H9 (cell line): ENCODE measurements around the gene MBOAT2. TPM values are rescaled to one million over a fixed set of nuclear protein-coding genes. Genes with fewer than 3 reads are reported as not detected.
"Not testable (repeated sequence)": the region's sequence is repeated elsewhere in the genome, so short reads cannot be mapped to it uniquely, and the experiment has no call there.

Source experiments
- DNase-seq: peaks from one replicate; pipeline ENCODE4 v3.0.0-alpha.2; 2017
- H2AFZ ChIP-seq: one replicate; pipeline ENCODE4 v1.6.1; 2013; ENCODE audit warnings: mild to moderate bottlenecking, low read length, control low read depth, moderate library complexity
- H2AK5ac ChIP-seq: 2 replicates; pipeline ENCODE4 v1.6.1; 2013; ENCODE audit warnings: low read length, control low read depth, mixed read lengths; ENCODE audit not compliant: insufficient read length
- H2BK120ac ChIP-seq: one replicate; pipeline ENCODE4 v1.6.1; 2013; ENCODE audit warnings: low read depth, mild to moderate bottlenecking, low read length, control low read depth, inconsistent platforms; ENCODE audit not compliant: poor library complexity, severe bottlenecking
- H2BK12ac ChIP-seq: 2 replicates; pipeline ENCODE4 v1.6.1; 2013; ENCODE audit warnings: low read length, control low read depth, mixed read lengths, low read depth; ENCODE audit not compliant: insufficient read length
- H2BK15ac ChIP-seq: 2 replicates; pipeline ENCODE4 v1.6.1; 2013; ENCODE audit warnings: low read depth, low read length, control low read depth
- H2BK20ac ChIP-seq: one replicate; pipeline ENCODE4 v1.6.1; 2013; ENCODE audit warnings: low read depth, mild to moderate bottlenecking, low read length, control low read depth, inconsistent platforms; ENCODE audit not compliant: poor library complexity, severe bottlenecking
- H2BK5ac ChIP-seq: 2 replicates; pipeline ENCODE4 v1.6.1; 2013; ENCODE audit warnings: low read length, control low read depth, mixed read lengths; ENCODE audit not compliant: insufficient read length
- H3K14ac ChIP-seq: 2 replicates; pipeline ENCODE4 v1.6.1; 2013; ENCODE audit warnings: low read length, control low read depth; ENCODE audit not compliant: insufficient read depth
- H3K18ac ChIP-seq: 2 replicates; pipeline ENCODE4 v1.6.1; 2013; ENCODE audit warnings: low read depth, mild to moderate bottlenecking, mixed read lengths, low read length, control low read depth; ENCODE audit not compliant: insufficient read length
- H3K23ac ChIP-seq: 2 replicates; pipeline ENCODE4 v1.6.1; 2013; ENCODE audit warnings: low read length, control low read depth, mixed read lengths, low read depth; ENCODE audit not compliant: insufficient read length
- H3K23me2 ChIP-seq: 2 replicates; pipeline ENCODE4 v1.6.1; 2013; ENCODE audit warnings: low read depth, mild to moderate bottlenecking, mixed read lengths, low read length, control low read depth; ENCODE audit not compliant: insufficient read length, poor library complexity, severe bottlenecking
- H3K27ac ChIP-seq: 2 replicates; pipeline ENCODE4 v1.5.1; 2013; ENCODE audit warnings: low read length, control low read depth, mixed read lengths, low read depth; ENCODE audit not compliant: insufficient read length
- H3K27me3 ChIP-seq: 2 replicates; pipeline ENCODE4 v1.6.1; 2013; ENCODE audit warnings: low read length, control low read depth, inconsistent platforms; ENCODE audit not compliant: insufficient read depth
- H3K4ac ChIP-seq: 2 replicates; pipeline ENCODE4 v1.6.1; 2013; ENCODE audit warnings: low read depth, mild to moderate bottlenecking, control low read depth, inconsistent platforms, low read length, moderate library complexity
- H3K4me1 ChIP-seq: 2 replicates; pipeline ENCODE4 v1.6.1; 2013; ENCODE audit warnings: low read length, control low read depth, inconsistent platforms; ENCODE audit not compliant: insufficient read depth
- H3K4me2 ChIP-seq: 2 replicates; pipeline ENCODE4 v1.6.1; 2013; ENCODE audit warnings: low read length, control low read depth, mixed read lengths; ENCODE audit not compliant: insufficient read length, insufficient read depth
- H3K56ac ChIP-seq: 2 replicates; pipeline ENCODE4 v1.6.1; 2013; ENCODE audit warnings: low read depth, mild to moderate bottlenecking, mixed read lengths, low read length, control low read depth; ENCODE audit not compliant: insufficient read length
- H3K79me1 ChIP-seq: 2 replicates; pipeline ENCODE4 v1.6.1; 2013; ENCODE audit warnings: low read depth, mild to moderate bottlenecking, moderate library complexity, low read length, control low read depth, inconsistent platforms; ENCODE audit not compliant: insufficient read depth, poor library complexity, severe bottlenecking
- H3K79me2 ChIP-seq: 2 replicates; pipeline ENCODE4 v1.6.1; 2013; ENCODE audit warnings: low read length, control low read depth, inconsistent platforms; ENCODE audit not compliant: insufficient read depth
- H3K9ac ChIP-seq: 2 replicates; pipeline ENCODE4 v1.6.1; 2013; ENCODE audit warnings: low read length, control low read depth, mixed read lengths; ENCODE audit not compliant: insufficient read length; ENCODE audit errors: extremely low read depth
- H3K9me3 ChIP-seq: one replicate; pipeline ENCODE4 v1.6.1; 2013; ENCODE audit warnings: low read depth, low read length, inconsistent platforms; ENCODE audit not compliant: control insufficient read depth
- H3T11ph ChIP-seq: one replicate; pipeline ENCODE4 v1.6.1; 2013; ENCODE audit warnings: mild to moderate bottlenecking, low read length, control low read depth, inconsistent platforms
- H4K20me1 ChIP-seq: one replicate; pipeline ENCODE4 v1.6.1; 2013; ENCODE audit not compliant: control insufficient read depth, insufficient read length, insufficient read depth
- H4K5ac ChIP-seq: 2 replicates; pipeline ENCODE4 v1.6.1; 2013; ENCODE audit warnings: low read depth, mild to moderate bottlenecking, mixed read lengths, low read length, control low read depth; ENCODE audit not compliant: insufficient read length
- H4K8ac ChIP-seq: replicated peaks from 2 replicates; pipeline ENCODE4 v1.6.1; 2013; ENCODE audit warnings: low read length, control low read depth, mixed read lengths, low read depth; ENCODE audit not compliant: insufficient read length
- H4K91ac ChIP-seq: 2 replicates; pipeline ENCODE4 v1.6.1; 2013; ENCODE audit warnings: low read depth, mild to moderate bottlenecking, moderate library complexity, mixed read lengths, low read length, control low read depth; ENCODE audit not compliant: insufficient read length
- H3K27ac Mint-ChIP-seq, 3 experiments: 2 replicates in 2 of 3; 3 replicates in 1 of 3; pipeline ENCODE4 v1.8.0; 2020 to 2021; ENCODE audit warnings: mixed read lengths in 3 of 3, mild to moderate bottlenecking in 1 of 3, moderate library complexity in 1 of 3
- H3K27me3 Mint-ChIP-seq: 2 replicates; pipeline ENCODE4 v1.8.0; 2021; ENCODE audit warnings: low read depth, mild to moderate bottlenecking, moderate library complexity, mixed read lengths
- H3K36me3 Mint-ChIP-seq, 3 experiments: 2 replicates in 2 of 3; 3 replicates in 1 of 3; pipeline ENCODE4 v1.8.0; 2020 to 2021; ENCODE audit warnings: low read depth in 3 of 3, mixed read lengths in 3 of 3; ENCODE audit not compliant: insufficient read depth in 1 of 3
- H3K4me1 Mint-ChIP-seq, 2 experiments: 2 replicates each; pipeline ENCODE4 v1.8.0; 2020; ENCODE audit warnings: mixed read lengths in 2 of 2
- H3K4me3 Mint-ChIP-seq, 2 experiments: 2 replicates in 1 of 2; 3 replicates in 1 of 2; pipeline ENCODE4 v1.8.0; 2020 to 2021; ENCODE audit warnings: mild to moderate bottlenecking in 2 of 2, mixed read lengths in 2 of 2, moderate library complexity in 1 of 2
- H3K9me3 Mint-ChIP-seq, 2 experiments: 2 replicates in 1 of 2; 3 replicates in 1 of 2; pipeline ENCODE4 v1.8.0; 2020; ENCODE audit warnings: mild to moderate bottlenecking in 2 of 2, mixed read lengths in 2 of 2, moderate library complexity in 1 of 2
- WGBS: extraction: QIAGEN DNeasy Blood & Tissue Kit; methylation state at CpG from one replicate; pipeline ENCODE4 v1.1.7; 2013; ENCODE audit warnings: missing lambda C conversion rate, low lambda C conversion rate, mixed read lengths; ENCODE audit not compliant: insufficient read length; ENCODE audit errors: extremely low coverage; 5-methylcytosine and 5-hydroxymethylcytosine counted together
- total RNA-seq: library from RNA; stranded (reverse); gene quantifications from 2 replicates; pipeline ENCODE4 v1.2.1, GENCODE V29; 2021

The MBOAT2 gene
- total RNA-seq, 1 experiment from 2014 or later = 20.2 TPM

- not testable (repeated sequence) for H3K9ac ChIP-seq, H3K27me3 ChIP-seq, H4K8ac ChIP-seq, H2AK5ac ChIP-seq, H2BK20ac ChIP-seq, H4K5ac ChIP-seq, H3K56ac ChIP-seq, H4K20me1 ChIP-seq, H3K27me3 Mint-ChIP-seq, H3K4me3 Mint-ChIP-seq, H2BK120ac ChIP-seq, H3T11ph ChIP-seq, H3K4ac ChIP-seq, H3K4me2 ChIP-seq, H2AFZ ChIP-seq, H3K23ac ChIP-seq, H2BK15ac ChIP-seq, H3K79me1 ChIP-seq, H3K27ac ChIP-seq, H2BK12ac ChIP-seq, H2BK5ac ChIP-seq, H3K14ac ChIP-seq, DNase-seq, H3K23me2 ChIP-seq, H3K18ac ChIP-seq, H3K79me2 ChIP-seq, H3K4me1 ChIP-seq, H3K9me3 ChIP-seq, H3K27ac Mint-ChIP-seq, H4K91ac ChIP-seq
- Mint-ChIP-seq H3K4me1 (peaks cover 16 to 28% of the 10 kb centered on the region in 2 experiments), H3K36me3 (peaks cover 35 to 38% (median 36%) of the 10 kb centered on the region in 3 experiments), H3K9me3 (peaks cover 11 to 16% of the 10 kb centered on the region in 2 experiments; a peak in 4 of 5 replicates)
- no CpG with 5 or more reads among the region's 1 CpG for WGBS
Measured at GRCh38 chr2:8897206-8897605, 106.3 kb downstream of the MBOAT2 start.

GRCh38 chr2:8896671-8897070, 106.8 kb downstream of the MBOAT2 start:
- H2BK120ac ChIP-seq, H2AK5ac ChIP-seq, H2AFZ ChIP-seq, H3K4me1 ChIP-seq, H3K9ac ChIP-seq, H3K4me2 ChIP-seq, H3K56ac ChIP-seq, H3K27ac Mint-ChIP-seq, H3K23me2 ChIP-seq, H3K9me3 ChIP-seq, H3K27me3 ChIP-seq, H3K79me2 ChIP-seq, H4K5ac ChIP-seq, H3K27me3 Mint-ChIP-seq, H3K27ac ChIP-seq, H3K14ac ChIP-seq, H3K4me3 Mint-ChIP-seq, H3T11ph ChIP-seq, H3K4ac ChIP-seq, H2BK12ac ChIP-seq, DNase-seq, H2BK20ac ChIP-seq, H2BK5ac ChIP-seq, H3K79me1 ChIP-seq, H4K20me1 ChIP-seq, H4K8ac ChIP-seq, H3K18ac ChIP-seq, H3K23ac ChIP-seq, H4K91ac ChIP-seq, H2BK15ac ChIP-seq: not testable (repeated sequence)
- H3K9me3 Mint-ChIP-seq = peaks cover 11 to 16% of the 10 kb centered on the region in 2 experiments; a peak in 4 of 5 replicates
- no CpG with 5 or more reads among the region's 5 CpGs for WGBS
- peaks cover 16 to 28% of the 10 kb centered on the region in 2 experiments for H3K4me1 Mint-ChIP-seq
- peaks cover 31 to 33% (median 33%) of the 10 kb centered on the region in 3 experiments for H3K36me3 Mint-ChIP-seq
